ENCODE data around the gene QRICH1.

The QRICH1 gene

GRCh38 chr3:48980295-48980694 lies 113.6 kb downstream of the QRICH1 start:
- no peaks in the 10 kb centered on the region for H3K27me3 ChIP-seq (ENCODE audit: control insufficient read depth, insufficient read depth, low read length)
- no peak overlapping the region for H3K27ac ChIP-seq (ENCODE audit: low read depth, low read length)
- peaks cover 92% of the 10 kb centered on the region for H3K36me3 ChIP-seq (ENCODE audit: control insufficient read depth, insufficient read depth, low read length)

More at GRCh38 chr3:48980295-48980694, 113.6 kb downstream of the QRICH1 start:
- Histone ChIP-seq H3K4me3 (ENCODE audit: low read depth, low read length) (no peak overlapping the region), H3K9ac (ENCODE audit: low read depth, low read length) (no peak overlapping the region), H3K9me3 (ENCODE audit: control insufficient read depth, insufficient read depth, low read length) (no peaks in the 10 kb centered on the region), H3K4me1 (ENCODE audit: control insufficient read depth, insufficient read depth, low read length) (no peaks in the 10 kb centered on the region)

Measured in HUES48 (cell line).